ENCODE results near the gene ALAD.

DNA sequence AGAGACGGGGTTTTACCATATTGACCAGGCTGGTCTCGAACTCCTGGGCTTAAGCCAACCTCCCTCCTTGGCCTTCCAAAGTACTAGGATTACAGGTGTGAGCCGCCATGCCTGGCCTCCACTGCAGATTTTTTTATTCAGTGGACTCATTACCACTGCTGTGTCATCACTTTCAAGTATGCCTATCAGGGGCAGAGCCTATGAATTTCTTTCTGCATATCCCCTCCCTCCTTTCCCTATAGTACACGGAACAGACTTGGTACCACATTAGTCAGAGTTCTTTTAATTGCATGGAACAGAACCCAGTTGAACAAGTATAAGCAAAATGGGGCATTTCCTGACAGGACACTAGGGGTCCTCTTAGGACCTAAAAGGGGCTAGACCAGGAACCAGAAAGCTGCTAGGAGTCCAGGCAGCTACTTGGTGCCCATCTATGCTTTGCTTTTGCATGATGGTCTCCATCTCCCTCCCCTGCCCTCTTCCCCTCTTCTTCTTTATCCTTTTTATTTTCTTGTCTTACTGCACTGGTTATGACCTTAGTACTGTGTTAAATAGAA is 46.0 kb downstream of the ALAD start:
- TF ChIP-seq POLR2AphosphoS5 (IDR thresholded peaks at IDR 0.05; ENCODE audit: low read depth, low read length) (no peak), SPI1 (IDR thresholded peaks at IDR 0.05; ENCODE audit: low read depth, low read length) (no peak)
